ENCODE data around the gene SORCS2. TPM values are rescaled to one million over a fixed set of nuclear protein-coding genes. Genes with fewer than 3 reads are reported as not detected.

The SORCS2 gene
- total and polyA plus RNA-seq, 9 donors = 7.4 to 24.9 (median 13.0) TPM

DNA sequence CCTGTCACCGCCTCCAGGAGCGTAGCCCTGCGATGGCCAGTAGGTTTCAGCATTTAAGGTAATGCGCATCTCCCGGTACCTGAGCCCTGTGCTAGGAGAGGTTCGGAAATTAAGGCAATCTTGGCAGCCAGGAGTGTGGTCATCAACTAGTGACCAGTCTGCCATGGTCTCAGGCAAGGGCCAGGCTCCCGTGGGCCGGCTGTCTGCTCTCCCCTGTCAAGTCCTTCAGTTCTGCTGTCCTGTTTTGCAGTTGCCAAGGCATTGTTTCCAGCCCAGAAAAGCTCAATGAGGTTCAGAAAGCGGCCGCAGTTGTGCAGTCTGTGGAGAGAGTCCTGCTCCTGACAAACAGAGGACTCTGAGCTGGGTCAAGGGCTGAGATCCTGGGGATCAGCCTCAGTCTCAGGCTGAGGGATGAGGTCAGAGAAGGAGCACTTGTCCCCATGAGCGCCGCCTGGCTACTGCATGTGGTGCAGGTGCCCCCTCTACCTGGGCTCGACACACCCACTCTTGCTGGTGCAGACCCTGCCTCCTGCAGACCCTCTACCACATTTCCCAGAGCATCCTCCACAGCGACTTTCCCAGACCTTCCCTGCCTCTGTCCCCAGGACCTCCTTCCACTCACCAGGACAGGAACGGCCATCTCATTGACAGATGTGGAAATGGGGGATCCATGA lies 295.8 kb downstream of the SORCS2 start:
- H3K27me3 ChIP-seq (ENCODE audit: control insufficient read depth, insufficient read depth, low read length) = peaks cover 16% of the 10 kb centered on the region
- H3K4me3 ChIP-seq (ENCODE audit: low read length) = no peak overlapping the region
- DNase-seq = no peak
- 80% methylated on average over 12 of the region's 15 CpGs for WGBS (ENCODE audit: insufficient coverage)
- H3K9me3 ChIP-seq (replicated peaks; ENCODE audit: control insufficient read depth, low read depth, low read length) = peaks cover 7% of the 10 kb centered on the region
- H3K27ac ChIP-seq (ENCODE audit: low read length) = no peak overlapping the region
- H3K4me1 ChIP-seq (ENCODE audit: control insufficient read depth, insufficient read depth, low read length) = peaks cover 2% of the 10 kb centered on the region
- H3K36me3 ChIP-seq (ENCODE audit: control insufficient read depth, insufficient read depth, low read length) = no peaks in the 10 kb centered on the region

DNA sequence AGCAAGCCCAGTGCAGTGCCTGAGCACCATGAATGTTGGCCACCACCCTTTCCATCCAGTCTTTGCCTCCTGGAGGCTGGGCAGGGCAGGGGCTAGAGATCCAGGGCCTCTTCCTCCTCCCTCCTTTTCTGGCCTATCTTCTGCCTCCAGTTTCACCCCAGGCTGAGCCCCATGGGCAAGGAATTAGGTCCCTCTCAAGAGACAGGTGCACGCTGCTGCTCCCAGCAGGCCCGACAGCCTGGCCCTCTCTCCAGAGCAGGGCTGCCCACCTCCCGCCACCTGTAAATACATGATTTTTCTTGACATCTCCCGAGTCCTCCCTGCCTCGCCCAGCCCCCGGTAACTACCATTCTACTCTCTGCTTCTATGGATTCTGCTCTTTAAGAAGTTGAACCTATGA lies 299.6 kb downstream of the SORCS2 start:
- 96% methylated on average over 6 of the region's 6 CpGs for WGBS (ENCODE audit: insufficient coverage)
- no peak for DNase-seq
- Histone ChIP-seq H3K36me3 (ENCODE audit: control insufficient read depth, insufficient read depth, low read length) (no peaks in the 10 kb centered on the region), H3K27me3 (ENCODE audit: control insufficient read depth, insufficient read depth, low read length) (peaks cover 7% of the 10 kb centered on the region), H3K9me3 (replicated peaks; ENCODE audit: control insufficient read depth, low read depth, low read length) (peaks cover 7% of the 10 kb centered on the region), H3K4me3 (ENCODE audit: low read length) (no peak overlapping the region), H3K27ac (ENCODE audit: low read length) (no peak overlapping the region), H3K4me1 (ENCODE audit: control insufficient read depth, insufficient read depth, low read length) (peaks cover 2% of the 10 kb centered on the region)

DNA sequence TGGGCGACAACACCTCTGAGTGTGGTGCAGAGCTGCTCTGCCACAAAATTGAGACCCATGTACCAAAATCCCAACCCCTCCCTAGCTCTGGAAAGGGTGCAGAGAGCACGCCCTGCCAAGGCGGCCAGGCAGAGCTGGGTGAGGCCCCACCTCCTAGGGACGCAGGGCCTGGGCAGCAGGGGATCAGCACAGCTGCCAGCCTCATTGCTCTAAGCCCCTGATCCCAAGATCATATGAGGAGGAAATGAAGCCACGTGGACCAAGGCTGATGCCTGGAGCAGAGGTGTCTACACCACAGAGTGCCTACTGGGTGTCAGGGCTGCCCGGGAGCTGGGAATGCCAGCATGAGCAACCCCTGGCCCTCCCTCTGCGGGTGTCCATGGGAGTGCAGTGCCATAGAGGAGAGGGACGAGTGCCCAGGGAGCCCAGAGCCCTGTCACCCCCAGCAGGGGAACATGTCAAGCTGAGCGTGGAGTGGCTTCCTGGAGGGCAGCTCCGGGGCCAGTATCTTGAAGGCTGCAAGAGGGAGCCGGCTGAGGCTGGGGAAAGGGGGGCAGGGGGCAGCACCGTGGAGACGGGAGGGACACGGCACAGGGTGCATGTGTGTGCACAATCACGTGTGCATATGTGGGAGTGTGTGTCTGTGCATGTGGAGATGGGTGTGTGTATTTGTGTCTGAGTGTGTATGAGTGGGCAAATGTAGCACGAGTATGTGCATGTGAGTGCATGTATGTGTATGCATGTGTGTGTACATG lies 306.3 kb downstream of the SORCS2 start:
- peaks cover 4% of the 10 kb centered on the region for H3K4me1 ChIP-seq (ENCODE audit: control insufficient read depth, insufficient read depth, low read length)
- WGBS (ENCODE audit: insufficient coverage) = 58% methylated on average over 15 of the region's 16 CpGs
- H3K9me3 ChIP-seq (replicated peaks; ENCODE audit: control insufficient read depth, low read depth, low read length) = no peaks in the 10 kb centered on the region
- no peak for DNase-seq
- no peaks in the 10 kb centered on the region for H3K36me3 ChIP-seq (ENCODE audit: control insufficient read depth, insufficient read depth, low read length)
- no peak overlapping the region for H3K4me3 ChIP-seq (ENCODE audit: low read length)
- peaks cover 12% of the 10 kb centered on the region for H3K27me3 ChIP-seq (ENCODE audit: control insufficient read depth, insufficient read depth, low read length)
- H3K27ac ChIP-seq (ENCODE audit: low read length) = no peak overlapping the region

GRCh38 chr4:7499661-7500060 lies 307.3 kb downstream of the SORCS2 start:
- no peaks in the 10 kb centered on the region for H3K9me3 ChIP-seq (replicated peaks; ENCODE audit: control insufficient read depth, low read depth, low read length)
- no peak overlapping the region for H3K27ac ChIP-seq (ENCODE audit: low read length)
- H3K4me1 ChIP-seq (ENCODE audit: control insufficient read depth, insufficient read depth, low read length) = peaks cover 7% of the 10 kb centered on the region
- no peak overlapping the region for H3K4me3 ChIP-seq (ENCODE audit: low read length)
- DNase-seq = no peak
- H3K36me3 ChIP-seq (ENCODE audit: control insufficient read depth, insufficient read depth, low read length) = no peaks in the 10 kb centered on the region
- 74% methylated on average over 11 of the region's 16 CpGs for WGBS (ENCODE audit: insufficient coverage)
- peaks cover 12% of the 10 kb centered on the region for H3K27me3 ChIP-seq (ENCODE audit: control insufficient read depth, insufficient read depth, low read length)

DNA sequence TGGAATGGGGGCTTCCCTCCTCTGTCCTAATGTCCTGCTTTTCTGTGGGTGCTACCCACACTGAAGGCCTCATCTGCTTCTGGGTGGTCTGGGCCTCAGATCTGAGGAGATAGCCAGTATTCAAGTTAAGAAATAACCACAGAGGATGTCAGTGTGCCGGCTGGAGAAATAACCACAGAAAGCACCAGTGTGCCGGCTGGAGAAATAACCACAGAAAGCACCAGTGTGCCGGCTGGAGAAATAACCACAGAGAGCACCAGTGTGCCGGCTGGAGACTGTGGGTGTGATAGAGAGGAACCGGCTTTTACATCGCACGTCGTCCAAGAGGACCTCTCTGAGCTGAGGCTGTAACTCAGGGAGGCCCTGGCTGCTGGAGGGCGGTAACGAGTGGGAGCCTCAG lies 308.1 kb downstream of the SORCS2 start:
- Histone ChIP-seq H3K36me3 (ENCODE audit: control insufficient read depth, insufficient read depth, low read length) (no peaks in the 10 kb centered on the region), H3K27me3 (ENCODE audit: control insufficient read depth, insufficient read depth, low read length) (peaks cover 12% of the 10 kb centered on the region), H3K9me3 (replicated peaks; ENCODE audit: control insufficient read depth, low read depth, low read length) (no peaks in the 10 kb centered on the region), H3K4me3 (ENCODE audit: low read length) (no peak overlapping the region), H3K4me1 (ENCODE audit: control insufficient read depth, insufficient read depth, low read length) (peaks cover 7% of the 10 kb centered on the region), H3K27ac (ENCODE audit: low read length) (no peak overlapping the region)
- 36% methylated on average over 8 of the region's 10 CpGs for WGBS (ENCODE audit: insufficient coverage)
- DNase-seq = no peak

- 59% methylated on average over 7 of the region's 11 CpGs for WGBS (ENCODE audit: insufficient coverage)
- Histone ChIP-seq H3K9me3 (replicated peaks; ENCODE audit: control insufficient read depth, low read depth, low read length) (no peaks in the 10 kb centered on the region), H3K4me3 (ENCODE audit: low read length) (no peak overlapping the region), H3K27me3 (ENCODE audit: control insufficient read depth, insufficient read depth, low read length) (peaks cover 12% of the 10 kb centered on the region), H3K4me1 (ENCODE audit: control insufficient read depth, insufficient read depth, low read length) (peaks cover 7% of the 10 kb centered on the region), H3K27ac (ENCODE audit: low read length) (no peak overlapping the region), H3K36me3 (ENCODE audit: control insufficient read depth, insufficient read depth, low read length) (no peaks in the 10 kb centered on the region)
- DNase-seq = no peak
Measured at GRCh38 chr4:7501314-7501713, 309.0 kb downstream of the SORCS2 start.

- 79% methylated on average over 5 of the region's 11 CpGs for WGBS (ENCODE audit: insufficient coverage)
- Histone ChIP-seq H3K27ac (ENCODE audit: low read length) (no peak overlapping the region), H3K27me3 (ENCODE audit: control insufficient read depth, insufficient read depth, low read length) (peaks cover 12% of the 10 kb centered on the region), H3K4me1 (ENCODE audit: control insufficient read depth, insufficient read depth, low read length) (peaks cover 7% of the 10 kb centered on the region), H3K36me3 (ENCODE audit: control insufficient read depth, insufficient read depth, low read length) (no peaks in the 10 kb centered on the region), H3K9me3 (replicated peaks; ENCODE audit: control insufficient read depth, low read depth, low read length) (no peaks in the 10 kb centered on the region), H3K4me3 (ENCODE audit: low read length) (no peak overlapping the region)
- no peak for DNase-seq
Measured at GRCh38 chr4:7501873-7502272, 309.5 kb downstream of the SORCS2 start.

DNA sequence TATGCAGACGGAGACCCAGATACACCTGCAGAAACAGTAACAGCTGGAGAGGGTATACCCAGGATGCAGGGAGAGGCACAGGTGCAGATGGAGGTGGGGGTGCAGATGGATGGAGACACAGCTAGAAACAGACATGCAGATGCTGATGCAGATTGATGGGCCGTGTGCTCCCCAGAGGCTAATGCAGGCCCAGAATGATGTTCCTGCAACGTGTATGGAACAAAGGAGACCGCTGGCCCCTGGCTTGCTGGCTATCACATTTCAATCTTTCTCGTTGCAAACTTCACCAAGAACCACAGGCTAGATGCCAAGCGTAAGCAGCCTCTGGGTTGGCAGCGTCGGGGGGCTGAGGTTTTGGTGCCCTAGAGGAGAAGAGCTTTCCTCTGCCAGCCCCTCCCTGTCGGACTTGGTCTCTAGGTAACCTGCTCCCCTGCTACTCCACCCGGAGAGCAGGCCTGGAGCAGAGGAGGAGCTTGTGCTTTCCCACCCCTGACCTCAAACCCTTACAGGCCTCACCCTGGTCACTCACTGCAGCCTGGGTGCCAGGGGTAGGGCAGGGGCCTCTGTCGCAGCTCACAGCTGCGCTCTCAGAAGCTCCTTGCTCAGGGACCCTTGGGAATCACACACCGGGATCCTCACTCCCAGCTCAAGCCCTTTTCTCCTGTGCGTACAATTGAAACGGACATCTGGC lies 311.4 kb downstream of the SORCS2 start:
- Histone ChIP-seq H3K9me3 (replicated peaks; ENCODE audit: control insufficient read depth, low read depth, low read length) (no peaks in the 10 kb centered on the region), H3K36me3 (ENCODE audit: control insufficient read depth, insufficient read depth, low read length) (no peaks in the 10 kb centered on the region), H3K4me3 (ENCODE audit: low read length) (no peak overlapping the region), H3K27ac (ENCODE audit: low read length) (no peak overlapping the region), H3K4me1 (ENCODE audit: control insufficient read depth, insufficient read depth, low read length) (peaks cover 5% of the 10 kb centered on the region), H3K27me3 (ENCODE audit: control insufficient read depth, insufficient read depth, low read length) (peaks cover 12% of the 10 kb centered on the region)
- 54% methylated on average over 8 of the region's 15 CpGs for WGBS (ENCODE audit: insufficient coverage)
- no peak for DNase-seq

- no peaks in the 10 kb centered on the region for H3K9me3 ChIP-seq (replicated peaks; ENCODE audit: control insufficient read depth, low read depth, low read length)
- H3K36me3 ChIP-seq (ENCODE audit: control insufficient read depth, insufficient read depth, low read length) = no peaks in the 10 kb centered on the region
- peaks cover 23% of the 10 kb centered on the region for H3K27me3 ChIP-seq (ENCODE audit: control insufficient read depth, insufficient read depth, low read length)
- peaks cover 21% of the 10 kb centered on the region for H3K4me1 ChIP-seq (ENCODE audit: control insufficient read depth, insufficient read depth, low read length)
- no peak overlapping the region for H3K27ac ChIP-seq (ENCODE audit: low read length)
- no peak for DNase-seq
- 91% methylated on average over 21 of the region's 25 CpGs for WGBS (ENCODE audit: insufficient coverage)
- no peak overlapping the region for H3K4me3 ChIP-seq (ENCODE audit: low read length)
Measured at GRCh38 chr4:7505116-7505900, 313.0 kb downstream of the SORCS2 start.

- WGBS (ENCODE audit: insufficient coverage) = 97% methylated on average over 6 of the region's 9 CpGs
- H3K27ac ChIP-seq (ENCODE audit: low read length) = no peak overlapping the region
- peaks cover 27% of the 10 kb centered on the region for H3K4me1 ChIP-seq (ENCODE audit: control insufficient read depth, insufficient read depth, low read length)
- no peaks in the 10 kb centered on the region for H3K36me3 ChIP-seq (ENCODE audit: control insufficient read depth, insufficient read depth, low read length)
- no peaks in the 10 kb centered on the region for H3K9me3 ChIP-seq (replicated peaks; ENCODE audit: control insufficient read depth, low read depth, low read length)
- H3K27me3 ChIP-seq (ENCODE audit: control insufficient read depth, insufficient read depth, low read length) = peaks cover 26% of the 10 kb centered on the region
- no peak overlapping the region for H3K4me3 ChIP-seq (ENCODE audit: low read length)
- peak; percentile 45 for DNase-seq
Measured at GRCh38 chr4:7506119-7506518, 313.8 kb downstream of the SORCS2 start.
